Epithelial cell of proximal tubule (primary cell): ENCODE measurements around the gene HSPB7. TPM values are rescaled to one million over a fixed set of nuclear protein-coding genes. Genes with fewer than 3 reads are reported as not detected.
"Not testable (repeated sequence)": the region's sequence is repeated elsewhere in the genome, so short reads cannot be mapped to it uniquely, and the experiment has no call there.

ENCODE experiments used
- DNase-seq: peaks from one replicate; pipeline ENCODE4 v3.0.0-alpha.2; 2011; ENCODE audit warnings: low read depth
- H3K4me3 ChIP-seq: 2 replicates; pipeline ENCODE4 v1.5.1; 2011; ENCODE audit warnings: low read depth, mild to moderate bottlenecking, low read length
- CTCF ChIP-seq: conservative IDR thresholded peaks from 2 replicates; pipeline ENCODE4 v1.5.1; 2012; ENCODE audit warnings: low read depth, mild to moderate bottlenecking, low read length
- total RNA-seq: library from RNA; depleted of rRNA; stranded (reverse); fragments of >200 nt; gene quantifications from 2 replicates; pipeline ENCODE4 v1.2.3, GENCODE V29; 2015

The HSPB7 gene
- total RNA-seq, 1 donor from 2014 or later = not detected

GRCh38 chr1:16047791-16048475 lies 30.1 kb upstream of the HSPB7 start:
- H3K4me3 ChIP-seq = no peak overlapping the region
- no peak for TF ChIP-seq CTCF
- no peak for DNase-seq

GRCh38 chr1:16046842-16047241 lies 29.0 kb upstream of the HSPB7 start:
- H3K4me3 ChIP-seq = no peak overlapping the region
- no peak for TF ChIP-seq CTCF
- DNase-seq = no peak

- no peak for TF ChIP-seq CTCF
- no peak for DNase-seq
- H3K4me3 ChIP-seq = no peak overlapping the region
These were observed 26.1 kb upstream of the HSPB7 start for GRCh38 chr1:16043950-16044349.

- DNase-seq = no peak
- TF ChIP-seq CTCF = no peak
- H3K4me3 ChIP-seq = no peak within 1 kb of the TSS
These were observed 25.7 kb upstream of the HSPB7 start, which contains the start of gene CLCNKB for GRCh38 chr1:16043521-16043920. TSS of gene CLCNKB (plus strand) at chr1:16043782. CDS start at chr1:16044493, 711 bp downstream.

GRCh38 chr1:16042654-16043053 lies 24.8 kb upstream of the HSPB7 start:
- DNase-seq, H3K4me3 ChIP-seq: not testable (repeated sequence)

- no peak overlapping the region for H3K4me3 ChIP-seq
- TF ChIP-seq CTCF = no peak
These were observed 24.3 kb upstream of the HSPB7 start for GRCh38 chr1:16042096-16042495.

GRCh38 chr1:16041200-16041599 lies 23.4 kb upstream of the HSPB7 start:
- DNase-seq = no peak
- H3K4me3 ChIP-seq = no peak overlapping the region
- no peak for TF ChIP-seq CTCF

More at GRCh38 chr1:16042096-16042495, 24.3 kb upstream of the HSPB7 start:
- DNase-seq = no peak

GRCh38 chr1:16039871-16040270 lies 22.0 kb upstream of the HSPB7 start:
- H3K4me3 ChIP-seq, DNase-seq: not testable (repeated sequence)
